Measurements from ENCODE around the gene CSNK1D.
A peak's percentile ranks its signal among the peaks of the same experiment; 100 is the strongest.

Gene CSNK1D

GRCh38 chr17:82273327-82274133 is at the start of gene CSNK1D:
CSNK1D (minus strand) TSS chr17:82273700; CDS start chr17:82273381, 319 bp downstream.
- peak; percentile 95 for DNase-seq

- no peak for DNase-seq
These were observed 49.3 kb upstream of the CSNK1D start for GRCh38 chr17:82322526-82323453.

GRCh38 chr17:82321947-82322466 is 48.5 kb upstream of the CSNK1D start:
- DNase-seq = no peak

- DNase-seq = peak; percentile 57
These were observed 47.7 kb upstream of the CSNK1D start for GRCh38 chr17:82320956-82321927.

- DNase-seq = no peak
These were observed 46.8 kb upstream of the CSNK1D start for GRCh38 chr17:82320140-82320840.

GRCh38 chr17:82319619-82320062 is 46.1 kb upstream of the CSNK1D start:
- DNase-seq = no peak

- no peak for DNase-seq
These were observed 45.5 kb upstream of the CSNK1D start for GRCh38 chr17:82318772-82319606.

- no peak for DNase-seq
These were observed 44.6 kb upstream of the CSNK1D start for GRCh38 chr17:82318169-82318498.

GRCh38 chr17:82317394-82318168 is 44.1 kb upstream of the CSNK1D start, which contains the start of gene CD7:
CD7 (minus strand) TSS chr17:82317608; CDS start chr17:82317495, 113 bp downstream.
- DNase-seq = no peak

GRCh38 chr17:82316651-82317393 is 43.3 kb upstream of the CSNK1D start:
- DNase-seq = no peak

- no peak for DNase-seq
These were observed 42.3 kb upstream of the CSNK1D start for GRCh38 chr17:82315703-82316358.

- DNase-seq = no peak
These were observed 41.5 kb upstream of the CSNK1D start for GRCh38 chr17:82314727-82315605.

GRCh38 chr17:82314012-82314726 is 40.7 kb upstream of the CSNK1D start:
- DNase-seq = no peak

- DNase-seq = no peak
These were observed 39.9 kb upstream of the CSNK1D start for GRCh38 chr17:82313195-82314011.

- no peak for DNase-seq
These were observed 38.5 kb upstream of the CSNK1D start for GRCh38 chr17:82311971-82312370.

GRCh38 chr17:82310877-82311276 is 37.4 kb upstream of the CSNK1D start:
- DNase-seq = no peak

Data from hematopoietic multipotent progenitor cell treated with erythropoietin and hydrocortisone succinate and interleukin-3 and kit ligand, for 6 days (in vitro differentiated cells).